ENCODE measurements around the gene L3MBTL4.

GRCh38 chr18:6269660-6270332, 144.9 kb downstream of the L3MBTL4 start:
- no peak for TF ChIP-seq CTCF (IDR thresholded peaks at IDR 0.05)
- no peak for TF ChIP-seq SIN3A (IDR thresholded peaks at IDR 0.05; ENCODE audit: borderline replicate concordance, insufficient read depth, low read depth, low read length)
- no peak for TF ChIP-seq POLR2AphosphoS5 (IDR thresholded peaks at IDR 0.05; ENCODE audit: low read depth, low read length)
- TF ChIP-seq REST (IDR thresholded peaks at IDR 0.05; ENCODE audit: insufficient read depth in 1 of 2, low read depth in 2 of 2, low read length in 1 of 2) = no peak
- no peak for TF ChIP-seq TCF7L2 (IDR thresholded peaks at IDR 0.05; ENCODE audit: low read depth, low read length)

Measured in Panc1 (cell line).